Liver (tissue), 9 donors: ENCODE data around the gene THUMPD1. TPM values are rescaled to one million over a fixed set of nuclear protein-coding genes. Genes with fewer than 3 reads are reported as not detected.

Experiments
- DNase-seq: peaks from one replicate; pipeline ENCODE4 v3.0.0-alpha.2; 2017; ENCODE audit warnings: low spot score
- H3K27ac ChIP-seq, 2 donors: one replicate each; pipeline ENCODE4 v1.7.0; 2013; ENCODE audit warnings: inconsistent platforms in 2 of 2, low read length in 2 of 2, control low read depth in 1 of 2, low read depth in 1 of 2, mild to moderate bottlenecking in 1 of 2
- H3K27me3 ChIP-seq, 4 donors: one replicate each; pipeline versions ENCODE4 v1.6.1 to v1.7.0; 2013; ENCODE audit warnings: low read length in 3 of 4, inconsistent platforms in 1 of 4, mild to moderate bottlenecking in 1 of 4, moderate library complexity in 1 of 4; ENCODE audit not compliant: control insufficient read depth in 4 of 4, insufficient read depth in 4 of 4
- H3K36me3 ChIP-seq, 4 donors: one replicate each; pipeline versions ENCODE4 v1.6.1 to v1.7.0; 2013; ENCODE audit warnings: low read length in 3 of 4, mild to moderate bottlenecking in 3 of 4, low read depth in 1 of 4, moderate library complexity in 1 of 4; ENCODE audit not compliant: control insufficient read depth in 4 of 4, insufficient read depth in 3 of 4
- H3K4me1 ChIP-seq, 4 donors: one replicate each; pipeline versions ENCODE4 v1.6.1 to v1.7.0; 2013; ENCODE audit warnings: low read length in 3 of 4, mild to moderate bottlenecking in 3 of 4, moderate library complexity in 1 of 4; ENCODE audit not compliant: control insufficient read depth in 4 of 4, insufficient read depth in 4 of 4
- H3K4me3 ChIP-seq, 3 donors: one replicate each; pipeline versions ENCODE4 v1.6.1 to v1.7.0; 2013; ENCODE audit warnings: low read length in 3 of 3, control low read depth in 1 of 3, low read depth in 1 of 3, mild to moderate bottlenecking in 1 of 3
- H3K9ac ChIP-seq, 2 donors: one replicate each; pipeline ENCODE4 v1.7.0; 2013; ENCODE audit warnings: low read length in 2 of 2, mild to moderate bottlenecking in 2 of 2, moderate library complexity in 2 of 2, control low read depth in 1 of 2, low read depth in 1 of 2
- H3K9me3 ChIP-seq, 4 donors: one replicate each; pipeline versions ENCODE4 v1.6.1 to v1.7.0; 2013; ENCODE audit warnings: low read length in 3 of 4; ENCODE audit not compliant: control insufficient read depth in 4 of 4
- CTCF ChIP-seq: fragments of 150-350 bp; IDR thresholded peaks from 2 replicates; pipeline ENCODE4 v1.5.1; 2017; ENCODE audit warnings: improper control_type of control experiment, low read depth, low read length; ENCODE audit not compliant: missing input control
- FOXA1 ChIP-seq: IDR thresholded peaks from 2 replicates; pipeline ENCODE4 v1.6.1; 2016; ENCODE audit warnings: antibody characterized with exemption
- FOXA2 ChIP-seq: IDR thresholded peaks from 2 replicates; pipeline ENCODE4 v1.6.1; 2016; ENCODE audit warnings: antibody characterized with exemption
- HNF4G ChIP-seq: IDR thresholded peaks from 2 replicates; pipeline ENCODE4 v1.6.1; 2016; ENCODE audit warnings: antibody characterized with exemption
- RAD21 ChIP-seq, 2 donors: IDR thresholded peaks; 2 replicates each; pipeline ENCODE4 v1.6.1; 2016; ENCODE audit warnings: antibody characterized with exemption in 2 of 2, mild to moderate bottlenecking in 2 of 2
- REST ChIP-seq: IDR thresholded peaks from 2 replicates; pipeline ENCODE4 v1.6.1; 2016; ENCODE audit warnings: antibody characterized with exemption, mild to moderate bottlenecking
- RXRA ChIP-seq, 2 donors: IDR thresholded peaks; 2 replicates each; pipeline ENCODE4 v1.6.1; 2017 to 2018; ENCODE audit warnings: antibody characterized with exemption in 2 of 2, mild to moderate bottlenecking in 1 of 2
- TAF1 ChIP-seq: conservative IDR thresholded peaks from 2 replicates; pipeline ENCODE4 v1.6.1; 2016; ENCODE audit warnings: antibody characterized with exemption, mild to moderate bottlenecking
- ZBTB33 ChIP-seq: IDR thresholded peaks from 2 replicates; pipeline ENCODE4 v1.6.1; 2016; ENCODE audit warnings: antibody characterized with exemption
- WGBS: extraction: QIAGEN DNeasy Blood & Tissue Kit; methylation state at CpG from one replicate; pipeline ENCODE4 v1.1.7; 2013; 5-methylcytosine and 5-hydroxymethylcytosine counted together
- polyA plus RNA-seq, 2 donors: library from polyadenylated mRNA; stranded (reverse) in 1 of 2; unstranded in 1 of 2; fragments of 200-250 nt in 1 of 2; fragments of >200 nt in 1 of 2; fragmentation: Nextera tagmentation in 1 of 2; extraction: Ambion mirVana in 1 of 2; gene quantifications; one replicate each; pipeline versions ENCODE4 v1.2.1 to v1.2.3, GENCODE V29; 2013 to 2015
- total RNA-seq, 2 donors: library from RNA; depleted of rRNA; stranded (reverse); fragments of >200 nt; gene quantifications; one replicate each; pipeline ENCODE4 v1.2.3, GENCODE V29; 2014
- donor health status: healthy.
- donor health status: healthy.
- donor health status: healthy.
- donor health status: healthy.
- donor health status: healthy.

The THUMPD1 gene
- total and polyA plus RNA-seq, 4 donors: 10.1 to 42.8 (median 26.8) TPM

DNA sequence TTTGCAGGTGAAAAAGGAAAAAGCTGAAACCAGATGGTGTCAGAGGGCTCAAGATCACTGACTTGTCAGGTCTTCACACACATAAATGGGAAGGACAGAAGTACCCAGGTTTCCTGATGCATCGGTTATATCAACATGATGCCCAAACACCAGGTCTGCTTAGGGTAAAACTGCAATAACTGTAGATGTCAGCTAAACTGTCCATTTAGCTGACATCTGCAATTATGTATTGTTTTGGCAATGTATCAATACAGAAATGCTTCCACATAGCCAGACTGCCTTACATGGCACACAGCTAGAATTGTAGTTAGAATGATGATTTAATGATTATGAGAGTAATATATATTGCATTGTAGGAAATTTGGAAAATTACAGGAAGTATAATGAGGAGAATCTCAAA lies 27.2 kb upstream of the THUMPD1 start:
- Histone ChIP-seq H3K27me3 (no peaks in the 10 kb centered on the region), H3K36me3 (peaks cover 2 to 10% (median 7%) of the 10 kb centered on the region in 4 donors), H3K9me3 (no peaks in the 10 kb centered on the region), H3K27ac (no peak overlapping the region), H3K9ac (no peak overlapping the region), H3K4me3 (no peak overlapping the region), H3K4me1 (peaks cover 7 to 48% (median 26%) of the 10 kb centered on the region in 4 donors)
- DNase-seq: no peak
- TF ChIP-seq TAF1: no peak
- no peak for TF ChIP-seq REST
- WGBS: 90% methylated on average over 1 of the region's 1 CpG

DNA sequence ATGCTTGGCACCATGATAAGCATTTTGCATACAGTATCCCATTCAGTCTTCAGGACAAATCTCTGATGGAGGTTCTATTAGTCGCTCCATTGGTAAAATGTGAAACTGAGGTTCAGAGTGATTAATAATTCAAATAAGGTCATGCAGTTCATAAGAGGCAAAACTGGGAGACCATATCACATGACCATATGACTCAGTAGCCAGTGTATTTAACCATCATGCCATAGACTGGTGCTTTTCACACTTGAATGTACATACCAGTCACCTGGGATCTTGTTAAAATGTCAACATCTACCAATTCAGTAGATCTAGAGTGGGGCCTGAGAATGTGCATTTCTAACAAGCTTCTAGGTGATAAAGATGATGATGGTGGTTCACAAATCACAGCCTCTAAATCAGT lies 26.5 kb upstream of the THUMPD1 start:
- Histone ChIP-seq H3K9me3 (no peaks in the 10 kb centered on the region), H3K36me3 (peaks cover 2 to 10% (median 7%) of the 10 kb centered on the region in 4 donors), H3K9ac (no peak overlapping the region), H3K27ac (no peak overlapping the region), H3K4me3 (no peak overlapping the region), H3K4me1 (peaks cover 7 to 46% (median 21%) of the 10 kb centered on the region in 4 donors), H3K27me3 (no peaks in the 10 kb centered on the region)
- no peak for DNase-seq
- 99% methylated on average over 1 of the region's 1 CpG for WGBS
- TF ChIP-seq RAD21 (IDR thresholded peaks at IDR 0.05) (no peak), CTCF (no peak), HNF4G (no peak), FOXA2 (no peak), REST (no peak), FOXA1 (no peak), ZBTB33 (no peak), RXRA (IDR thresholded peaks at IDR 0.05) (no peak)
